HPDE6-E6E7 (cell line): ENCODE measurements around the gene SIL1.
"Not testable (repeated sequence)": the region's sequence is repeated elsewhere in the genome, so short reads cannot be mapped to it uniquely, and the experiment has no call there.

Source experiments
- DNase-seq: peaks from one replicate; pipeline ENCODE4 v3.0.0; 2011; ENCODE audit warnings: missing footprints; ENCODE audit errors: extremely low spot score

SIL1 gene

DNA sequence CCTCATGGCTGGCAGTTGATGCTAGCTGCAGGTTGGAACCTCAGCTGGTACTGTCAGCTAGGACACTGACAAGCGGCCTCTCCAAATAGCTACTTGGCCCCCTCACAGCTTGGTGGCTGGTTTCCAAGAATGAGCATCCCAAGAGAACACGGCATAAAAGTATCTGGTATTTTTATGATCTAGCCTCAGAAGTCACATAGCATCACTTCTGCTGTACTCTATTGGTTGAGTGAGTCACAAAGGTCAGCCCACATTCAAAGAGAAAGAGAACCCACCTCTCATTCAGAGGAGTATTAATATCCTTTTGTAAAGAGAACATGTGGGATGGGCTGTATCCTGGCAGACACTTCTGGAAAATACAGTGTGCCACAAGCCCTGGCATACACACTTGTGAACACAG is 6.0 kb upstream of the SIL1 start:
- no peak for DNase-seq

DNA sequence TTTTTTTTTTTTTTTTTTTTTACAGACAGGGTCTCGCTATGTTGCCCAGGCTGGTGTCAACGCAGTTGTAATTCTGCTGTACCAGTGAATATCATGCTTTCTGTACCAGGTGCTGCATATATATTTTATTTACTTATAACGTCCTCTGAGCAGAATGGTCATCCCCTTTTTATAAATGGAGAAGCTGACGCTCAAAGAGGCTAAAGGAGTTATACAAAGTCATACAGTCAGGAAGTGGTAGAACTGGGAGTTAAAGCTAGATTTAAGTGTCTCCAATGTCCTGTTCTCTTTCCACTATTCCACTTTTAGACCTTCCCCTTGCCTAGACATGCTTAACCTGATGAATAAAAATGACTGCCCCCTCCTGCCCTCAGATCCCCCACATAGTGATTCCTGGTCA is 1.2 kb upstream of the SIL1 start:
- DNase-seq = no peak

DNA sequence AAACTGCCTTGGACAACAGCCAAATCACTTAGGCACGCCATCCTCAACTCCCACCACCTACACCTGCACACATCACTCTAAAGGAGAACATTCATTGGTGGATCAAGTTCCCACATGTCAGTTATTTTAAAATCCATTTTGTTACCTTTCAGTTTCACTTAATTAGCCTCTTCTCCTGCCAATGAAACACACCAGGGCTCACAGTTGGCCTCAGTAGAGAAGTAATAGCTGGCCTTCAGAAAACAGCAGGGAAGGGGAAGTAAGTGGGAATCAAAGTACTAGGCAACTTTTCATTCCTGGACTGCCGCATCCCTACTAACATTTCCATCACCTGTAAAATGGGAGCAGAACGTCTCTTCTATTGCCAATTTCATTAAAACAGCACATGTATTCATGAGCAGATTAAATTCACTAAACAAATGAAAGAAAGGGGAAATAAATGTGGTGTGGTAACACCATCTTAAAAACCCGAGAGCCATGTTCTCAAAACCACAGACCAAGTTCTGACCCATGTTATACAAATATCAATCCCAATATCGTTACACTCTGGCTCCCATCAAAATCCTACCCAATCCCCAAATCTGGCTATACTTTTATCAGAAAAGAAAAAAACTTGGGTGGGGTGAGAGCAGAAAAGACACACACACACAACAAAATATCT is 1.7 kb downstream of the SIL1 start:
- DNase-seq = no peak

DNA sequence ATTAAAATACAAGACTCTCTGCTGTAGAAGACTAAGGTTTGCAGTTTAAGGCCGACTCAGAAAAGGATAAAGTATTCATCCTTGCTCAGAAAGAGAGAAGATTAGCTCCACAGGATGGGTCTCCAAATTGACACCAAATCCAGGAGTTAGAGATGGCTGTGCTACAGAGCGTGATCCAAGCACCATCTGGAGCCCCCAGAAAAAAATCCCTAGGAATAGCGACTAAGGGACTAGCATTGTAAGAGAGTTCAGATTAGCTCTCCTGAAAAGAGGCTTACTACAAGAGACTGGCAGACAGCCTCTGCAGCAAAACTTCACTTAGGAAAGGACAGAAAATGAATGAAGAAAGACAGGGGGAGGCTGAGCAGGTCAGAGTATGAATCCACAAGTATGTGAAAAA is 3.7 kb downstream of the SIL1 start:
- DNase-seq = no peak

DNA sequence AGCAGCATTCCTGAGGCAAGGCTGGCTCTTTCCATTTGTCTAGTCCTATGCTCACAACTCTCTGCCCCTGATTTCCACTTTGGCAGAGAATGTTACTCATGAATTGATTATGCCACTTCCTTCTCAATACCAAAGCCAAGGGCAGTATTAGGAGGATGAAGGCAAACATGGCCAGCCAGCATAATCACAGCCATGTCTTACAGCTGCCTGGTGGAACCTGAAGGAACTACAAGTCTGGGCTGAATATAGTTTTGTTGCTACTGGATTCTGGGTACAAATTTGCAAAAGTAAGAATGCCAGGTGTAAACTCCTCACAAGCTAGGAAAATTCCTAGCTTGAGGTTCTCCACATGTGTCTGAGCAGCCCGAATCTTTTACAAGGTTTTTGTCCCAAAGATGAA is 4.2 kb downstream of the SIL1 start:
- DNase-seq = no peak

DNA sequence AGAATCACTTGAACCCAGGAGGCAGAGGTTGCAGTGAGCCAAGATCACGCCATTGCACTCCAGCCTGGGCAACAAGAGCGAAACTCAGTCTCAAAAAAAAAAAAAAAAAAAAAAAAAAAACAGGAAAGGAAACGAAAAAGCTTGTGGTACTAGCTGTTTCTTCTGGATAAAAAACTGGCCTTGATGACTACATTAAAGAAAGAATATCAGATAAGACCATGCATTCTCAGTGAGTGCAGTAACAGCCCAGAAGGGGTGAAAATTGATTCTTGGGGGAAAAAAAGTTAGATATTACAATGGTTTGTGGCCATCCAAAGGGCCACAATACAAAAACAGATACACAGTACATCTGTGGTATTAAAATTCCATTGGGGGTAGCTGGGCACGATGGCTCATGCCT is 5.3 kb downstream of the SIL1 start:
- DNase-seq = not testable (repeated sequence)

DNA sequence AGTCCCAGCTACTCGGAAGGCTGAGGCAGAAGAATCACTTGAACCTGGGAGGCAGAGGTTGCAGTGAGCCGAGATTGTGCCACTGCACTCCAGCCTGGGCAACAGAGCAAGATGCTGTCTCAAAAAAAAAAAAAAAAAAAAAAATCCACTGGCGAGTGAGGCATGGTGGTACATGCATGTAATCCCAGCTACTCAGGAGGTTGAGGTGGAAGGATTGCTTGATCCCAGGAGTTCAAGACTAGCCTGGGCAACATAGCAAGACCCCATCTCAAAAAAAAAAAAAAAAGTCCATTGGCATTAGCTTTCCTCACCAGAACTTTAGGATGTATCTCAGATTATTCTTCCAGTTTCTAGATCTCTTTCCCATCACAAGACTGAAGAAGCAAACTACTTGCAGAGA is 6.2 kb downstream of the SIL1 start:
- not testable (repeated sequence) for DNase-seq

DNA sequence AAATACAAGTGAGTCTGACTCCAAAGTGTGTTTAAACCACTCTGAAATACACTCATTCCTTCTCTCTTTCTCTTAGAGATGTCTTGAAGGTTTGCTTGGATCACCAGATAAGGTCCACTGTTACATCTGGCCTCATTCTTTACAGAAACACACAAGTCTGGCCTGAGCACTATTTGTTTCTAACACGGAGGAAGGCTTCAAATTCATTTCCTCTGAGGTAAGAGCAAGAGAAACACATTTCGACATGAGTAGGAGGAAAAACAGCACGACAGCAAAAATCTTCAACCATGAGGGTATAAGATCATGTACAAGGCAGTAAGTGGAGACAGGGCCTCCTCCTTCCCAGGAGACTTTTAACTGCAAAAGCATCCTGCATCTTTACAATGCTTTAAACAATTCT is 8.0 kb downstream of the SIL1 start:
- DNase-seq = no peak

DNA sequence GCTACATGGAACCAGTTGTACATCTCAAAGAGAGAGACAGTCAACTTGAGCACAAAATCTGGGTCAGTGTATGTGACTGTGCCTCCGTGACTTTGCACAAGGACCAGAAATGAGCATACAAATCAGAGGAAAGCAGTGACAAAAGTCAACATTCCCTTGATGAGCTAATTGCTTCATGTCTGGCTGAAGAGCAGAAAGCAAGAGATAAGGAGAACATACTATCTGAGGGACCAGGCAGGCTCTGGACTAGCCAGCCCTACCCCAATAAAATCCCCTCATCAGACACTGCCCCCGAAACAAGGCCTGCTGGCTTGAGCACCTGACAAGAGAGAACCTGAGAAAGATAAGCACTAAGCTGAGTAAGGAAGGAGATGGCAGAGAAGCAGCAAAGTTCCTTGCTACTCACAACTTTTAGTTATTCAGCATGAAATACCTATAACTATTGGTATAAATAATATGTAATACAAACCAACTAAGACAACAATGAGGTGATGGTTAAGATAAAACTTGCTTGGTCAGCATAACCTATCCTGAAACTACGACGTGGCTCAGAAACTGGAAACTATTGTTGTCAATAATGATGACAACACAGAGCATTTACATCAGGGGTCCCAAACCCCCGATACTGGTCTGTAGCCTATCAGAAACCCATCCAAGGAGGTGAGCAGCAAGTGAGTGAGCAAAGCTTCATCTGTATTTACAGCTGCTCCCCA is 9.5 kb downstream of the SIL1 start:
- no peak for DNase-seq

DNA sequence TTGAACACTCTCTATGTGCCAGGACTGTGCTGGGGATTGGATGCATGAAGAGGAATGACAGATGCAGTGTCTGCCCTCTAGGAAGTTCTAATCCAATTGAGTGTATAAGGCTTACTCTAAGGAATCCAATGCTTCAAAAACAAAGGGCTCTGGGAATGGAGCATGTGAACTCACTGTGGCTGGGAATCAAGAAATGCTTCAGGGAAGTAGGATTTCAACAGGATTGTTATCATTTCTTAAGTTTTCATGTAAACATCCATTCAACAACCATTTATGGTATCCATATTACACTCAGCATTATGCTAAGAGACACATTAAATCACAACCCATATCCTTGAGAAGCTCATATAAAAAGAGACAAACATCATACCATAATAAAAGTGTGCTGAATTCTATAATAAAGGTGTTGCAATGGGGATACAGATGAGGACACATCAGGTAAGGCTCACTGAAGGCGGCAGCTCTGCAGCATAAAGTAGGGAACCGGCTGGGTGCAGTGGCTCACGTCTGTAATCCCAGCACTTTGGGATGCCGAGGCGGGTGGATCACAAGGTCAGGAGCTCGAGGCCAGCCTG is 11.3 kb downstream of the SIL1 start:
- no peak for DNase-seq

DNA sequence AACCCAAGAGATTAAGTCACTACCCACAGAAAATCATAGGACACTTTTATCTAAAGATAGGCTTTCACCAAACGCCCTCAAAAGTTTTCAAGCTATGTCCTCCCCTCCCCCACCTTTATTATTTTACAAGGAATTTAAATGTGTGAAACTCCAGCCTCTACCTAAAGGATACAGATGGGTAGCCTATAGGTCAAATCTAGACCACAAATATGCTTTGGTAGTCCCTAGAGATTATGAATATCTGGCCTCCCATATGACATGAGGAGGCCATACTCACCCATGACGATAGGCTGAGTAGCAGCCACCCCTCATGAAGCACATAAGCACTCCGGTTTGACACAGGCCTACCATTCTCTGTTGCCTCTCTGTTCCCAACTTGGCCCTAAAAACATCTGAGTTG is 11.9 kb downstream of the SIL1 start:
- DNase-seq = no peak

DNA sequence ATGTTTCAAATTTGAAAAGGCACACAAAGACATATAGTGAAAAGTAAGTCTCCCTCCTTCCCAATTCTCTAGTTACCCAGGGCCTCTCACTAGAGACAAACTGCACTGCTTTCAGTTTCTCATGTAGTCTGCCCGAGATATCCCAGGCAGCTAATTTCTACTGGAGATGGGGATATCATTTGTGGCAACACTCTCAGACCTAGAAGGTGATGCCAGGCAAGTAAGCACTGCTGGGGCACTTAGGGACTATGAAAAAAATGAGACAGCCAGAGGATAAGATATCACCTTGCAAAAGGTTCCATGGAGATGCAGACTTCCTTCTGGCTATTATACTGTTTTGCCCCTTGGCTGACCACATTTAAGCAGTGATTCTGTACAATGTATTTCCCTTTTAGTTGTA is 12.6 kb downstream of the SIL1 start:
- no peak for DNase-seq

DNA sequence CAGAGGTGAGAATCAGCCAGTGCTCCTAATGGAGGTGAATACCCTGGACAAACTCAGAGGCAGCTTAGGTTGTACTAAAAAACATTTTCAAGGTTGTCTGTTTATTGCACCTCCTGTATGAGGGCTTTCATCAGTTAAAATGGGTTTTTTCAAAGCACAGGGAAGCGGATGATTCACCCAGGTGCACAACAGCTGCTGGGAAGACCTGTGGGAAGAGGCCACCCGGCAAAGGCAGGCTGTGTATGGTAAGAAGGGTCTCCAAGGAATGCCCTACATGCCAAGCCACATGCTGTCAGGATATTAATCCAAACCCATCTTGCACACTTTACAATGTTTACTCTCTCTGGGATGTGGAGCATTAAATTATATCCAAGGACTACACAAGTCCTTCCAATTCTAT is 14.7 kb downstream of the SIL1 start:
- DNase-seq = no peak

DNA sequence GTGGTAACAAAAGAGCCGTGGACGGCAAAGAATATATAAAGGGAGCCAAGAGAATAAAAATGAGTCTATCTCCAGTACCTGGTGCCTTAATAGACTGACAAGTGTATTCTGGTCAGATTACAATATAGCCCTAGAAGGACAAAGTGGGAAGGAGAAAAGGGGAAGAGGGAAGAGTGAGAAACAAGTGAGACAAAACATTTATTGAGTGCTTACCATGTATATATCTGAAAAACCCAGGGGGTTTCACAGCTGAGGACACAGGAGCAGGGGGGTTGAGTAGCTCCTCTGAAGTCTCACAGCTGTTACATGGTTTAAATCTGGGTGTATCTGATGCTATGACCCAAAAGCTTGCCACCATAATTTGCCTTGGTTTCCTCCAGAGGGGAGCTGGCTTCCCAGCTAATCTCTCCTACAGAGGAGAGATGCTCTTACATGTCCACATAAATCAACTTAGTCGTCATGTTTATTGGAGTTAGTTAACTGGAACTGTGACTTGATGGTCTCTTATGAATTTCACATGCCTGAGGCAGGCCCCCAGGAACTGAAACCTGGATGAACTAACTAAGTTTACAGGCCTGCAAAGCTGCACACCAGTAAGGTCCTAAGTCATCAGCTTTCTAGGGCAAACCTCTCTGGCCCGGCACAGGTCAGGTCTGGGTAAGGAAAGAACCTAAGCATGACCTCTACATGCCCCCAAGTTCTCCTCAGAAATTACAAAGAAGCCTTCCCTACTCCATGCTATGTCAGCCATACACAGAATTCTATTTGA is 15.5 kb downstream of the SIL1 start:
- no peak for DNase-seq

DNA sequence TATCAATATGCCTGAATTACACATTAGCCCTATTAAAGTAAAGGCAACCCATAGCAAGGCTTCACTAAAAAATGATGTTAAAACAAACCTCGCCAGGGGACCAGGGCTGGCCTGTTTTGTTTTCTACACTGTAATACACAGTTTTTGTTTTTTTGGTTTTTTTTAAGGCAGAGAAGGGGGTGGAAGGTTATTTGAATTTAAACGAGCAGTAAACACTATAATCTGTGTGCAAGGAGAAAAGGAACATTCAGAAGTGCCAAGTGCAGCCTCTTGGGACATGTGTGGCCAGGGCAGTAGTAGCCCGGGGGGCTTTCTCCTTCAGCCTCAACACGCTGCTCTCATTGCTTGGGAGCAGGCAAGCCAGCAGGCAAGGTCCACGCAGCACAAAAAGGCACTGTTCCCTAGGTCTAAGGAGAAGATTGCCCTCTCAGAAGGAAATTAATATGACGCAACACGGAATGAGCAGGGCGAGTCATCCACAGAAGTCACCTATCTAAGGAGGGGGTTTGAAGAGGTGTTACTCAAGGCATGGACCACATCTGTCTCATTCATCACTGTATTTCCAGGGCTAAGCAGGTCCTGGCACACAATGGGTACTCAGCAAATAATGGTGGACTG is 16.2 kb downstream of the SIL1 start:
- DNase-seq = peak; percentile 29

DNA sequence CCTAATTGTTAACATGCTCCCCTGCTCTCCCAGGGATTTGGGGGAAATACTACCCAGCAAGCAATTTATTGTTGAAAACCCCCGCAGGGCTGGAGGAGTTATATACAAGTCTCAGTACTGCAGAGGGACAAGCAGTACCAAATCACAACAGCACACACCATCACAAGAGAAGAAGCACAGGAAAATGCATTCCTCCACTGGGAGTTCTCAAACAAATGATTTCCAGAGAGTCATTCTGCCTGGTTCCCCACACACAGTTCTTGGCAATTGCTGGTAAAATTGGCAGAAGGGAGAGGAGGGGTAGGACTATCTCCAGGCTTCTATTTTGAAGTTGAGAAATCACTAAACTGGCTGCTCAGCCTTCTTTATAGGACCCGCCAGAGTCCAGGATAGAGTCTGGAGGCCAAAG is 16.8 kb downstream of the SIL1 start:
- no peak for DNase-seq

DNA sequence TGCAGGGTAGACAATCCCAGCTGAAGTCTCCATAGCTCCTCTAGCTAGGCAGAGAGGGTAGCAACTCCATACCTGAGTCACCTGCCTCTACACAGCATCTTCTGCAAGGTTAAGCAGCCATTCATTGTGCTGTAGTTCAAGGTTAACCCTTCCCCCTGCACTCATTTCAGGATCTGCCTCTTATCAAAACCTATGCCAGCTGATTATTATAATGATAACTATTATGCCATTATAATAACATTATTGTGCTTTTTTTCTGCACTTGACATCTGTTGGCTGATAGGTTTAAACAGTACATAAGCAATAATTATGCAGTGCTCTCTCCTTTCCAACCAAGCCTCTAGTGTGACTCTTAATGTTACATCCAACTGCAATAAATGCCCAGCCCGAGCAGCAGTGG is 17.3 kb downstream of the SIL1 start:
- no peak for DNase-seq

DNA sequence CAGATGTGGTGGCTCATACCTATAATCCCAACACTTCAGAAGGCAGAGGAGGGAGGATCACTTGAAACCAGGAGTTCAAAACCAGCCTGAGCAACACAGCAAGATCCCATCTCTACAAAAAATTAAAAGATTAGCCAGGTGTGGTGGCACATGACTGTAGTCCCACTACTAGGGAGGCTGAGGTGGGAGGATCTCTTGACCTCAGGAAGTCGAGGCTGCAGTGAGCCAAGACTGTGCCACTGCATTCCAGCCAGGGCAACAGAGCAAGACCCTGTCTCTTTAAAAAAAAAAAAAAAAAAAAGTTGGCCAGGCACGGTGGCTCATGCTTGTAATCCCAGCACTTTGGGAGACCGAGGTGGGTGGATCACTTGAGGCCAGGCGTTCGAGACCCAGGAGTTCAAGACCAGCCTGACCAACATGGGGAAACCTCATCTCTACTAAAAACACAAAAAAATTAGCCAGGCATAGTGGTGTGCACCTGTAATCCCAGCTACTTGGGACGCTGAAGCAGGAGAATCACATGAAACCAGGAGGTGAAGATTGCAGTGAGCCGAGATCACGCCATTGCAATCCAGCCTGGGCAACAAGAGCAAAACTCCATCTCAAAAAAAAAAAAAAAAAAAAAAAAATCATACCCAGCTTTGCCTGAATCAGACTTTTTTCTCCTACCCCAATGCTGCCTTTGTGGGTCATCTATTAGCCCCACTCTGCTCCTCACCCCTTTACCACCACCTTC is 18.2 kb downstream of the SIL1 start:
- not testable (repeated sequence) for DNase-seq

DNA sequence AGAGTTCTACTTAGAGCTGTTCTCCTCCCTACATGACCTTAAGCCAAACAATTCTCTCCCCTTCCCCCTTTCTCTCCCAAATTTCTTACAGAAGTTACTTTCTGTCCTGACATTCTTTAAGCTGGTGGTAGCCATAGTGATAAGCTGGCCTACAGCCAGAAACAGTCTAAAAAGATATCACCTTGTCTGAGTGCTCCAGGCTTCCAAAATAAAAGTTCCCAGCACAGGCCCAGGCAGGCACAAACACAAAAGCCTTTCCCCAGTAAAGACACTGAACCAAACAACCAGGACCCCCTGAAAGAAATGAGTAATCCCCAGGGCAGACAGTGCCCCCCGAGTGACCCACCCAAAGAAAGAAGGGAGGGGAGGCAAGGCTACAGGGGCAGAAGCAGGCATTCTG is 19.2 kb downstream of the SIL1 start:
- DNase-seq = no peak

DNA sequence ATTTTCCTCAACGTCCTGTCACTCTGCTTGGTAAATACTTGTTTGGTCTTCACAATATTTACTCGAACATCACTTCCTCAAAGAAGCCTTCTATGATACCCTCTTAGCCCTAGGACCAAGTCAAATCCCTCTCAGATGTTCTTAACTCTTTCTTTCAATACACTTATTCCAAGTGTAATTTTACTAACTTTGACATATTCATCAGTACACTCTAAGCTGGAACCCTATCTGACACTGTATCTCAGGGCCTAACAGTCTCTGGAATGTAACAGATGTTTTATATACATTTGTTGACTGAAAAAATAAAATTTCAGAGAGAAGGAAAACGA is 19.6 kb downstream of the SIL1 start:
- no peak for DNase-seq

DNA sequence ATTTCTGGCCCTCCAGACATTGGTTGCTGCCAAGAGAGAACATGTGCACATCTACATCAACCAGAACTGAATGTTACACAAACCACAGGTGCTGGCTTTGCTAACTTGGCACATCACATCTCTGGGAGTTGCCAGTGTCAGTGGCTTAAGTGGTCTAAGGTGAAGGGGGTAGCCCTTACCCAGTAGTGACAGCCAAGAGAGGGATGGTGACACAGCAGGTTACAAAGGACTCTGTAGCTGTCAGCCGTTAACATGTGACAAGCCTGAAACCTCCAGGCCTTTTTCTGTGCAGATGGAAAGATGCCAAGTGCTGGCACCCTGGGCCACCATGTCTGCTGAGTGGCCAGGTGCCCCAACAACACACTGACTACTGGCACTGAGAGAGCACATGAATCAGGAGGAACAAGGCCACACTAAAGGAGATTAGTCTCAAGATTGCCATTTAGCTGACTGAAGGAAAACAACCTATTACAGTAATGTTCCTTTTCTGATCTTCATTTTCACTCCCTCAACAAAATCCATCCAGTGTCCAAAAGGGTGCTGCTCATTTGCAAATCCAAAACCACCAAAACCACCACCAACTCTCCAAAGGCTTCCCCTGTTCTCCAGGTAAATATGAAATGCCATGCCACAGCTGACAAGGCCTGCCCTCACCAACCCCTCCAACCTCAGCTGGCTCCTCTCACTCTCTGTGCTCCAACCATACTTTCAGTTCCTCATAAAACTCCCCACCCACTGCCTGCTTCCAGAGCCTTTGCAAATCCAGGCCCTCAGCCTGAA is 20.2 kb downstream of the SIL1 start:
- DNase-seq = no peak
